Measurements from ENCODE around the gene ANKDD1A.

ANKDD1A gene

DNA sequence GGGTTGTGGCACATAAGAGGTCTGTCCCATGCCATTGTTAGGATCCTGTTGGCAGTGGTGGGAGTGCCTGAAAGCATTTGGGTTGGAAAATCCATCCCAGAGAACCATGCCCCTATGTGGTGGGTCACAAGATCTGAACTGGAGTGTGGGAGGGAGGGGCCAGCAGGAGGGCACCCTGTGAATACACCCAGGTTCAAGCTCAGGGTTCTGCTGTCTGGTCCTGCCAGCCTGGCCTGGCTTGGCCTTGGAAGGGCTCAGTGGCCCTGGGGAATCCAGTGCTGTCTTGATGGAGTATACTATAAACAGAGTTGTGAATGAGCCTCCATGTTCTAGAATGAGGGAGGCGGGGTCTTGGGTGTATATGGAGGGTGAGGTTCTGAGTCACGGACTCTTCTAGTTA lies 11.8 kb downstream of the ANKDD1A start:
- no peak for DNase-seq (ENCODE audit: low read depth in 2 of 2)

DNA sequence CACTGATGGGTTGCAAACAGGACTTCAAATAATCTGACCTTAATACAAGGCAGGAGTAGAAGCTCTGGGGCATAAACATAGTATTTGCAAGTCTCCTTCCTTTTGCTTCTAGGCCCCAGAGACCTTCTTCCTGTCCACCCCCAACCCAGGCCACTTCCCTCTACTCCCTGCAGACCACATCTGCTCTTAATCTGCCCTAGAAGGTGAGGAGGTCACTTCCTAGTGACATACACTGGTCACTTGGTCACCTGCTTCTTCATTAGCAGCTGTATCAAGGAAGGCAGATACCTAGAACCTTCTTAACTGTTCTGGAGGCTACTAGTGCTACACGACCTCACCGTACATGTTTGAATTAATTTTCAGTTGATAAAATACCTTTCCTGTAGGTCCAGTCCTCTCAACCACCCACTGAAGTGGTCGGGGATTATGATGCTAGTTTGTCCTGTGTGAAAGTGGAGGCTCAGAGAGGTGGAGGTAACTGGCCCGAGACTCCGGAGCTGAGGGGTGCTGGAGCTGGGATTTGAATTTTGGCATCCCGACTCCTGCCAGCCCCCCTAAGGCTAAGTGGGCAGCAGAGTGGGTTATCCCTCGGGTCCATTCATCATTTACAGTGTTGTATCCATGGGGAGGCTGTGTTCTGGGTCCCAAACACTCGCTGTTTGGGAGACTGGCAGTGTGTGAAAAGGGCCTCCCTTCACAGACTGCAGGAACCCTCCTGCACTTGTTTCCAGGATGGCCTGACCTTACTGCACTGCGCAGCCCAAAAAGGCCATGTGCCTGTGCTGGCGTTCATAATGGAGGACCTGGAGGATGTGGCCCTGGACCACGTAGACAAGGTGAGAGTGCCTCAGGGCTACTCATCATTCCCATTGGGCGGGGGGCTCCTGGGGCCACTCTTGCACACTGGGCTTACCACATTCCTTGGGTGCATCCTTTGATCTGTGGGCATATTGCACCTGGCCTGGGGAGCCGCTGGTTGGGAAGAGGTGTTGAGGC lies 13.9 kb downstream of the ANKDD1A start:
- no peak for DNase-seq (ENCODE audit: low read depth in 2 of 2)

DNA sequence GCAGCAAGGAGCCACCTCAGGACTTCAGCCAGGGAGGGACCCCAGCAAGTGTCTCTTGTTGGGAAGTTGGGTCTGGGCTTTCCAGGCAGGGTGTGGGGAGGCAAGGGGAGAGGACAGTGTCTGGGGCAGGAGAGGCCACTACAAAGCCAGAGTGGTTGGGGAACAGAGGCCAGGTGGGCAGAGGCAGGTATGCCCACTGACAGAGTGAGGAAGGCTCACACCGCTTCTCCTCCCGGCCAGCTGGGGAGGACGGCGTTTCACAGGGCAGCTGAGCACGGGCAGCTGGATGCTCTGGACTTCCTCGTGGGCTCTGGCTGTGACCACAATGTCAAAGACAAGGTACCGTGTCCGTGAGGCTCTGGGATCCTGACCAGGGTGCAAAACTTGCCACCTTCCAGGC lies 15.0 kb downstream of the ANKDD1A start:
- DNase-seq (ENCODE audit: low read depth in 2 of 2) = no peak

DNA sequence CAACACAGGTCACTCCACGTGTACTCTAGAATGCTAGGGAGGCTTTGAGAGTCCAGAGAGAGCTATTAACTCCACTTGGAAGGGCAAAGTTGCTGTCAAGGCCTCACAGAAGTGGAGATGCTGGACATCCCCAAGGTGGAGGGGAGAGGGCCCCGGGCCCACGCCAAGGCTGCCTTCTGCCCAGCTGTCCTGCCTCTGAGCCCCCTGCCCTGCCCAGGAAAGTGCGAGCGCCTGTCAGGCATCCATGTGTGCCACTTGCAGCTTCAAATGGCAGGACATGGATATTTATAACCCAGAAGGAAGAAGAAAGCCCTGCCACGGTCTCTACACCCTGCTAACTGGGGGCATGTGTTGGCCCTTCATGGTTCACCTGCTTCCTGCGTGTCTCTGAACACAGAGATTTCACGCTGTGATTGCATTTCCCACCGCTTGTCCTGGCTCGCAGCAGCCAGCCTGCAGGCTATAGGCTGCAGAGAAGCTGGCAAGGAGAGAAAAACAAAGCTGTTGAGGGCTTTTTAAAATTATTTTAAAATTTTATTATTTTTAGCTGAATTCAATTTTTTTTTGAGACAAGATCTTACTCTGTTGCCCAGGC lies 17.0 kb downstream of the ANKDD1A start:
- DNase-seq (ENCODE audit: low read depth in 2 of 2) = no peak

DNA sequence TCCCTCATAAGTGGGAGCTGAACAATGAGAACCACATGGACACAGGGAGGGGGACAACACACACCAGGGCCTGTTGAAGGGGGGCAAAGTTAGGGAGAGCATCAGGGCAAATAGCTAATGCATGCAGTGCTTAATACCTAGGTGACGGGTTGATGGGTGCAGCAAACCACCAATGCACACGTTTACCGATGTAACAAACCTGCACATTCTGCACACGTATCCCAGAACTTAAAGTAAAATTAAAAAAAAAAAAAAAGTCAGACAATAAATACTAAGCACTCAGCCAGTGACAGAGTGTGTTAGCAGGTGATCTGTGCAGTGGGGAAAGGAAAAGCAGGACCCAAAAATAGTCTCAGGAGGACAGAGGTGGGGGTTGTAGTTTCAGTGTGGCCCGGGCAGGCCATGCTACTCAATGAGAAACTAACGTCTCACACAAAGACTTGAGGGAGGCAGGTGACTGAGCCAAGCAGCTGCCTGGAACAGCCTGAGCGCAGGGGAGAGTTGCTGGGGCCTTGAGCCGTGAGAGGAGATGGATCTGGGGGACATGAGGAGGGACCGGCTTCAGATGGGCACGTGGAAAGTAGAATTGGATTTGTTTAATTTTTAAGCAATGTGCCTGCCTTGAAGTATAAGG lies 18.4 kb downstream of the ANKDD1A start:
- no peak for DNase-seq (ENCODE audit: low read depth in 2 of 2)

DNA sequence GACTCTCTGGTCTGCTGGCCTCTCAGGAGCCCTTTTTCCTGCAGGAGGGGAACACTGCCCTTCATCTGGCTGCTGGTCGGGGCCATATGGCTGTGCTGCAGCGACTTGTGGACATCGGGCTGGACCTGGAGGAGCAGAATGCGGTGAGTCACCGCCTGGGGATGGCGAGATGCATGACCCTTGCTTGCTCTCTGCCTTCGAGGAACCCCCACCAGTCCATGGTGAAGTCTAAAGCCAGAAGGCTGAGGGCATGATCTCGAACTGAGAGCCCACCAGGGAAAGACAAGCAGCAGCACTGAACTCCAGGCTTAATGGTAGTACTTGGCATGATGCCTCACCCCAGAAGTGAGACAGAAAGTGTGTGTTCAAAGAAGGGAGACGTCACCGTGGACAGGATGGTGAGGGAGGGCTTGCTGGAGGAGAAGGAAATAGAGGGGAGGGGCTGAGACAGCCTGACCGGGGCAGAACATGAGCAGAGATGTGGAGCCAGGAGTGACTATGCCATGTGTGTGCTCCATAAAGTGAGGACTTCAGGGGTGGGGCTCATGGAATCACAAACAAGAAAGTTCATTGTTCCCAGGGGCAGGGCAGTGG lies 19.2 kb downstream of the ANKDD1A start:
- no peak for DNase-seq (ENCODE audit: low read depth in 2 of 2)

DNA sequence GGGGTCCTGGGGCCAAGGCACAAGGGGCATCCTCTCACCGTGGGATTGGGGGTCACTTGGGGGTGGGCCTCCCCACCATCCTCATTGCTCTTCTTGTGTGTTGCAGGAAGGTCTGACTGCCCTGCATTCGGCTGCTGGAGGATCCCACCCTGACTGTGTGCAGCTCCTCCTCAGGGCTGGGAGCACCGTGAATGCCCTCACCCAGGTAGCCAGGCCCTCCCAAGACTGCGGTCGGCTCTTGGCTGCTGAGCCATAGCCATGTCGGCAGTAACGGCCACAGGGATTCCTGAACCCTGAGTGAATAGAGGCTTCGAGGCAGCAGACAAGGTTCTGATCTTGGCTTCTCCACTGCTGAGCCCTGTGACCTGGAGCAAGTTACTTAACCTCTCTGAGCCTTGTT lies 19.7 kb downstream of the ANKDD1A start:
- DNase-seq (ENCODE audit: low read depth in 2 of 2) = no peak

DNA sequence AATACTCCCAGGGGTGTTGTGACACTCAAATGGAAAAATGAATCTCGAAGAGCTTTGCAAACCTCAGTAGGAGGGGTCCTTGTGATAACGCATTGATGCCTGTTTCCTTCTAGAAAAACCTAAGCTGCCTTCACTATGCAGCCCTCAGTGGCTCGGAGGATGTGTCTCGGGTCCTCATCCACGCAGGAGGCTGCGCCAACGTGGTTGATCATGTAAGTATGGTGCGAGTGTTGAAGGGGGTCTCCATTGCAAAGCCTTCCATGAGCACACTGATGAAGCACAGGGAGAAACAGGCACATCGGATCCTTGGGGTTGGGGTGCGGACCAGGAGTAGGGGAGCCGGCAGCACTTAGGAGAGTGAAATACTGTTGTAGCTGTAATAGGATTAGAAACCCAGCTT lies 22.3 kb downstream of the ANKDD1A start:
- no peak for DNase-seq (ENCODE audit: low read depth in 2 of 2)

DNA sequence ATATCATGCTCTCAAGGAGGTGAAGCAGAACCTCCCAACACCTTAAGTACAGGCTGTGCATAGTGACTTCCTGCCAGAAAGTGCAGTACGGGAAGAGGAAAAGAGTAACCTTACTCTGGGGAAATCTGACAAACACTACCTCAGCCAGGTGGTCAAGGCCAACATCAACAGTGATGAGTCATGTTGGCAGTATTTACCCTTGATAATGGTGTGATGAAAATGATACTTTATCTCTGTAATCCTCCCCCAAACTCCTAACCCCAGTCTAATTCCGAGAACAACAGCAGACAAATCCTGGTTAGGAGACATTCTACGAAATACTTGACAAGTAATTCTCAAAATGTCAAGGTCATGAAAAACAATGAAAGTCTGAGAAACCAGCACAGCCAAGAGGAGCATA lies 26.5 kb downstream of the ANKDD1A start:
- no peak for DNase-seq (ENCODE audit: low read depth in 2 of 2)

DNA sequence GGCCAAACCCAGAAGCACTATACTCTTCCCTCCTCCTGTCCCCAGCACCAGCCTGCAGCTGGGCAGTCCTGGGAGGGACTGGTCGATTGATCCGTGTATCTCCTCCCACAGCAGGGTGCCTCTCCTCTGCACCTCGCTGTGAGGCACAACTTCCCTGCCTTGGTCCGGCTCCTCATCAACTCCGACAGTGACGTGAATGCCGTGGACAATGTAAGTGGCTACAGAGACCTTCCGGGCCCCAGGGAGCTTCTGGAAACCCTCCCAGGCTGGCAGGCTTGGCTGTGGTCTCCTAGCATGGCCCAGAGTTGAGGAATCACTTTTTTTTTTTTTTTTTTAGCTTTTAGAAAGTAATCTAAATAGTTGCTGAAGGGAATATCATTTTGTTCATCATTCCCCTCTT lies 30.7 kb downstream of the ANKDD1A start:
- DNase-seq (ENCODE audit: low read depth in 2 of 2) = no peak

DNA sequence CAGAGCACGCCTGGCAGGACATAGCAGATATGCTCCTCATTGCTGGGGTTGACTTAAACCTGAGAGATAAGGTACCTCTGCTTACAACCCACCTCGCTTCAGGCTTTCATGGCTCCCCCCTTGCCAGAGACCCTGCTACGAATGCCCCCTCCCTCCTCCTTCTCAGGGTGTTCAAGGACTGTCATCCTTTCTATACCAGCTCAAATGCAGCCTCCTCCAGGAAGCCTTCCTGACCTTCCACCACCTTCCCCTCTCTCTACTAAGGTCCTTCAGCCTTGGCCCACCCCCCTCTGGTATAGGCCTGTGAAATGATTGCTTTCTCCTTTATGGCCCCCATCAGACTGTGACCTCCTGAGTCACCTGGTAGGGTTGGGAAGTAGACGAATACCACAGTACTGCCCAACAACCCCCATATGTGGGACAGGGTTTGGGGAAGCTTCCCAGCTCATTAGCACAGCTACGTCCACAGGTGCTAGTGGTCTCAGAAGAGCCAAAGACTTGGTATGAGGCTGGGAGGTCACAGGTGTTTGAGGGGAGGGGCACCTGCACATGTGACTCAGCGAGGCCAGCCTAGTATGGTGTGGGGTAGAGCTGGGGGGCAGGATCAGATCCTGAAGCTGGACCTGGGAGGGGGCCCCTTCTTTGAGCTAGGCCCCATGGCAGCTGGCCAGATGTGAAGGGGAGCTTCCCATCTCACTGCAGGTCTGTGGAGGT lies 32.0 kb downstream of the ANKDD1A start:
- no peak for DNase-seq (ENCODE audit: low read depth in 2 of 2)

DNA sequence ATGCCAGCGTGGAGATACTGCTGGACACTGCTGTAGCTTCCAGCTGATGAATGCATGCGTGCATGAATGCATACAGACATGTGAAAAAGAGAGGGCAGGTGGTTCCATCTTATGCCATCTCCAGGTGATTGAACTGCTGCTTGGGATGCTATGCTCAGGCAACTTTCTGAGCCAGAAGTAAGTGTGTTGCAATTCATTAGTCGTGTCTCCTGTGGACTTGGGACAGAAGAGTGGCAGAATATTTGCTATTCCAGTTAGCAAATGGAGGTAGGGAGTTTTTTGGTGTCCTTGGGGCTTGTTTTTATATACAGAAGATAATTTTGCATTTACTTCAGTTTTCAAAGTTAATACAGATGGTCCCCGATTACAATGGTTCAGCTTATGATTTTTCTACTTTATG lies 33.3 kb downstream of the ANKDD1A start:
- DNase-seq (ENCODE audit: low read depth in 2 of 2) = no peak

DNA sequence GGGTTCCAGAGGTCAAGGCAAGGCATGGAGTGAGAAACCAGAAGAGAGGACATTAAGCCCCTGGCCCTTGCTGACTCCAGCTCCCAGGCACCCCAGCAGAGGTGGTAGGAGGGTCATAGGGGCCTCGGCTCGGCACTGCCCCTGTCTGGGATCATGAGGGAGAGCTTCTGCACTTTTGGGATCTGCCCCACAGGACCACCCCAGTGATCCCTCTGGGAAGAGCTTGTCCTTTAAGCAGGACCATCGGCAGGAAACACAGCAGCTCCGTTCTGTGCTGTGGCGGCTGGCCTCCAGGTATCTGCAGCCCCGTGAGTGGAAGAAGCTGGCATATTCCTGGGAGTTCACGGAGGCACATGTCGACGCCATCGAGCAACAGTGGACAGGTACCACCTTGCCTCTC lies 35.5 kb downstream of the ANKDD1A start:
- DNase-seq (ENCODE audit: low read depth in 2 of 2) = no peak

DNA sequence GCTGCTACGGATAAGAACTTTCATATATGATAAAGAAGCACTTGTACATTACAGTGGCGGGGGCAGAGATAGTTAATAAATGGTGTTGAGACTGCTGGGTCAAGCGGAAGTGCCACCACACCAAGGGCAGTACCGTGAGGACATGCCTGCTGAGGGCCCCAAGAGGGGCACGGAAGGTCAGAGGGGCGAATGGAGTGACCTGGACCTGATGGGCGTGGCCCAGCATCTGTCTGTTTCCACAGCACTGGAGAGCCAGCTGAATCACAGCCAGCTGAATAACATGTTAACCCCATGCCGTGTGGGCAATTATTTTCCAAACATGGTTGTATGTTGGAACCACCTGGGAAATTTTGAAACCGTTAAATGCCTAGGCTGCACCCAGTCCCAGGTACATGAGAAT lies 37.2 kb downstream of the ANKDD1A start:
- DNase-seq (ENCODE audit: low read depth in 2 of 2) = no peak

DNA sequence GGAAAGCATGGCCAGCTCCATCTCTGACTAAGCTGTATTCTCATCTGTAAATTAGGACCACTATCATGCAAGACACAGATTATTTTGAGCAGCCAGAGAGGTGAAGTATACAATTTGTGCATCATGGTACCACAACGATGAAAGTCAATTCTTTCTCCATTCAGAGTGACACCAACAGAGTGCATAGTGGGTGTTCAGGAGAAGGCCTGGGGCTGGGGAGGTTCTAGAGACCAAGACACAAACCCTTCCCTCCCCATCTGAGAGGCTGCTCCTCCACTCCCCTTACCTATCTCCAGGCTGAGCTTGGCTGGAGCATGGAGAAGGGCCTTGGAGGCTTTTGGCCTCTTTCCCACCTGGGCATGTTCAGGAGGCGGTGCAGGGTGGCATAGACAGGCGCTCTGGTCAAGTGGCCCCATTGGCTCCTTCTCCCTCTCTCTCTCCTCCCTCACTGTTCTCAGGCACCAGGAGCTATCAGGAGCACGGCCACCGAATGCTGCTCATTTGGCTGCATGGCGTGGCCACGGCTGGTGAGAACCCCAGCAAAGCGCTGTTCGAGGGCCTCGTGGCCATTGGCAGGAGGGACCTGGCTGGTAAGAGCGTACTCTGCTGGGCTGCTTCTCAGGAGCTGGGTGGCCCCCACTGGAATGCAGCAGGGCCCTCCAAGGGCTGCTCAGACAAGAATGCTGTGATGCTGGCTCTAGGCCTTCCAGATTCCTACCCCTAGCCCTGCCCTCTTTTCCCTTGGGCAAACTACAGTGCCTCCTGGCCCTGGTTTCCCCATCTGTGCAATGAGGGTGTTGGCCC lies 37.9 kb downstream of the ANKDD1A start:
- DNase-seq (ENCODE audit: low read depth in 2 of 2) = no peak

DNA sequence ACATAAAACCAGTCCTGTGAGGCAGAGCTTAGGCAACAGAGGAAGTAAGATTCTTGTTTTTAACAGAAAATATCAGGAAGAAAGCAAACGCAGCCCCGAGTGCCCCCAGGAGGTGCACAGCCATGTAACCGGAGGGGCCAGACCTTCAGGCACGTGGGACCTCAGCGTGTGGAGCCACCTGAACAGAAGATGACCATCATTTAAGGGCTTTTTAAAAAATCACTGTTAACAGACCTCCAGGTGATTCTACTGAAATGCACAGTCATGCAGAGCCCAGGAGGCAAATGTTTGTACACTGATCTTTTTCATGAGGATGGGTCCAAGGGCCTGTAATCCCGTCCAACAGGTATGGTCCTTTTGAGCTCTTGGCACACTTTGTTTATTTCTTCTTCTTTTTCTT lies 39.2 kb downstream of the ANKDD1A start:
- DNase-seq (ENCODE audit: low read depth in 2 of 2) = no peak

DNA sequence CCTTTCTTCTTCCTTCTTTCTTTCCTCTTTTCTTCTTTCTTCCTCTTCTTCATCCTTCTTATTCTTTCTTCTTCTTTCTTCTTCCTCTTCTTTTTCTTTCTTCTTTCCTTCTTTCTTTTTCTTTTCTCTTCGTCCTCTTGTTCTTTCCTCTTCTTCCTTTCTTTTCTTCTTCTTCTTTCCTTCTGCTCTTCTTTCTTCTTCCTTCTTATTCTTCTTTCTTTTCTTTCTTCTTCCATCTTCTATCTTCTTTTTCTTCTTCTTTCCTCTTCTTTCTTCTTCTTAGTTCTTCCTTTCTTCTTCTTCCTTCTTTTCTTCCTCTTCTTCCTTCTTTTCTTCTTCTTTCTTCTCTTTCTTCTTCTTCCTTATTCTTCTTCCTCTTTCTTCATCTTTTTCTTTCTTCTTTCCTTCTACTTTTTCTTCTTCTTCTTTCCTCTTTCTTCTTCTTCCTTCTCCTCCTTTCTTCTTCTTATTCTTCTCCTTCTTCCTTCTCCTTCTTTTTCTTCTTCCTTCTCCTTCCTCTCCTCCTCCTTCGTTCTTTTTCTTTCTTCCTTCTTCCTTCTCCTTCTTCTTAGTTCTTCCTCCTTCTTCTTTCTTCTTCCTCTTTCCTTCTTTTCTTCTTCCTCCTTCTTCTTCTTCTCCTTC lies 40.2 kb downstream of the ANKDD1A start:
- no peak for DNase-seq (ENCODE audit: low read depth in 2 of 2)

DNA sequence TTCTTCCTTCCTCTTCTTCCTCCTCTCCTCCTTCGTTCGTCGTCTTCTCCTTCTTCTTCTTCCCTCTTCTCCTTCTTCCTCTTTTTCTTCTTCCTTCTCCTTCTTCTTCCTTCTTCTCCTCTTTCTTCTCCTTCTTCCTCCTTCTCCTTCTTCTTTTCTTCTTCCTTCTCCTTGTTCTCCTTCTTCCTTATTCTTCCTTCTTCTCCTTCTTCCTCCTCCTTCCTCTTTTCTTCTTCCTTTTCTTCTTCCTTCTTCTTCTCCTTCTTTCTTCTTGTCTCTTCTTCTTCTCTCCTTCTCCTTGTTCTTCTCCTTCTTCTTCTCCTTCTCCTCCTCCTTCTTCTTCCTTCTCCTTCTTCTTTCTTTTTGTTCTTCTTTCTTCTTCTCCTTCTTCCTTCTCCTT lies 42.7 kb downstream of the ANKDD1A start:
- DNase-seq (ENCODE audit: low read depth in 2 of 2) = no peak

DNA sequence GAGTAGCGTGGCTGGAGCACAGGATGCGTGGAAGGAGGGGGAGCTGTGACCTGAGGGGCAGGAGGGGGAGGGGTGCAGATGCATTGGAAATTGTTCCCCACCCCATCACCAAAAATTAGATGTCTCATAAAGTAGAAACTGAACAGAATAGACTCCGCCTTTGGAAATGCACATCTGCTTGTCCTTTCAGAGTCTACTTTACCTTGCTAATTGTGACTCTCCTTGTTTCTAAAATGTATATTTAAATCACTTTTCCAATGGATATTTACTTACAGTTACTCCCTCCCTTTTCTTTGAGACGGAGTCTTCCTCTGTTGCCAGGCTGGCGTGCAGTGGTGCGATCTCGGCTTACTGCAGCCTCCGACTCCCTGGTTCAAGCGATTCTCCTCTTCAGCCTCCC lies 47.4 kb downstream of the ANKDD1A start:
- no peak for DNase-seq (ENCODE audit: low read depth in 2 of 2)

DNA sequence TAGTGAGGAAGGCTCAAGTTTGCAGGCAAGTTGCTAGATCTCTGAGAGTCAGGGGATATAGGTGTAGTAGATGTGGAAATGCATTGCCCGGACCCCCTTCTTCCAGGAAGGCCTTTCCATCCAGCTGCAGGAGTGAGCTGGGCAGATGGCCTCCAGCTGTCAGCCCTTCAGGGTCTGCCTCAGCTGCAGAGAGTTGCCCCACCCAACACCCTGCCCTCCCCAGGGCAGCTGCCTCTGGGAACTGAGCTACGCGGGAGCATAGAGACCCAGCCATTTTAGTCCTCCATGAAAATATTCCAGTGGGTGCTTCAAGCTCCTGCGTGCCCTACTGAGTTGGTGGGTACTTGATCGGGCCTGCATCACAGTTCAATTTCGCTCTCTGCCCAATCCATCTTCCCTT lies 48.5 kb downstream of the ANKDD1A start:
- no peak for DNase-seq (ENCODE audit: low read depth in 2 of 2)

DNA sequence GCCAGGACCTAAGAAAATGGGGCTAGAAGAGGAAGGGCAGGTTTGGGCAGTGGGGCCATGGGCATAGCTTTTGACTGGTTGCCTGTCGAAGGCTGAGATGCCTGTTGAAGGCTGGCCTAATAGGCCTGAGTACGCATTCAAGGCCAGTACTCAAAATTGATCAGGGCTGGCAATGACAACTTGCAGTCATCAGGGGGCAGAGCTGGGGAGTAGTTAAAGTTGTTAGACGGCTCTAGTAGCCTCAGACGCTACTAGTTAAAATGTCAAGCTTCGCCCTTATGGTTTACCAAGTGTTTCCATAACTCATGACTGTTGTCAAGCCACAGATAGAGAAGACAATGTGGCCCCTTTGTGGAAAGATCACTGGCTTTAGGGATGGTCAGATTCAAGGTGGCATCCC lies 49.3 kb downstream of the ANKDD1A start:
- no peak for DNase-seq (ENCODE audit: low read depth in 2 of 2)
